Measurements from ENCODE around the gene SLC7A7.

GRCh38 chr14:22848351-22849164 lies 33.3 kb upstream of the SLC7A7 start:
- TF ChIP-seq, protein P1, sequence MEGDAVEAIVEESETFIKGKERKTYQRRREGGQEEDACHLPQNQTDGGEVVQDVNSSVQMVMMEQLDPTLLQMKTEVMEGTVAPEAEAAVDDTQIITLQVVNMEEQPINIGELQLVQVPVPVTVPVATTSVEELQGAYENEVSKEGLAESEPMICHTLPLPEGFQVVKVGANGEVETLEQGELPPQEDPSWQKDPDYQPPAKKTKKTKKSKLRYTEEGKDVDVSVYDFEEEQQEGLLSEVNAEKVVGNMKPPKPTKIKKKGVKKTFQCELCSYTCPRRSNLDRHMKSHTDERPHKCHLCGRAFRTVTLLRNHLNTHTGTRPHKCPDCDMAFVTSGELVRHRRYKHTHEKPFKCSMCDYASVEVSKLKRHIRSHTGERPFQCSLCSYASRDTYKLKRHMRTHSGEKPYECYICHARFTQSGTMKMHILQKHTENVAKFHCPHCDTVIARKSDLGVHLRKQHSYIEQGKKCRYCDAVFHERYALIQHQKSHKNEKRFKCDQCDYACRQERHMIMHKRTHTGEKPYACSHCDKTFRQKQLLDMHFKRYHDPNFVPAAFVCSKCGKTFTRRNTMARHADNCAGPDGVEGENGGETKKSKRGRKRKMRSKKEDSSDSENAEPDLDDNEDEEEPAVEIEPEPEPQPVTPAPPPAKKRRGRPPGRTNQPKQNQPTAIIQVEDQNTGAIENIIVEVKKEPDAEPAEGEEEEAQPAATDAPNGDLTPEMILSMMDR (conservative IDR thresholded peaks at IDR 0.05; ENCODE audit: low read depth in 2 of 2), result no peak
- TF ChIP-seq EZH2 (IDR thresholded peaks at IDR 0.05; ENCODE audit: low read depth, unreplicated experiment), result no peak
- TF ChIP-seq, protein P2, sequence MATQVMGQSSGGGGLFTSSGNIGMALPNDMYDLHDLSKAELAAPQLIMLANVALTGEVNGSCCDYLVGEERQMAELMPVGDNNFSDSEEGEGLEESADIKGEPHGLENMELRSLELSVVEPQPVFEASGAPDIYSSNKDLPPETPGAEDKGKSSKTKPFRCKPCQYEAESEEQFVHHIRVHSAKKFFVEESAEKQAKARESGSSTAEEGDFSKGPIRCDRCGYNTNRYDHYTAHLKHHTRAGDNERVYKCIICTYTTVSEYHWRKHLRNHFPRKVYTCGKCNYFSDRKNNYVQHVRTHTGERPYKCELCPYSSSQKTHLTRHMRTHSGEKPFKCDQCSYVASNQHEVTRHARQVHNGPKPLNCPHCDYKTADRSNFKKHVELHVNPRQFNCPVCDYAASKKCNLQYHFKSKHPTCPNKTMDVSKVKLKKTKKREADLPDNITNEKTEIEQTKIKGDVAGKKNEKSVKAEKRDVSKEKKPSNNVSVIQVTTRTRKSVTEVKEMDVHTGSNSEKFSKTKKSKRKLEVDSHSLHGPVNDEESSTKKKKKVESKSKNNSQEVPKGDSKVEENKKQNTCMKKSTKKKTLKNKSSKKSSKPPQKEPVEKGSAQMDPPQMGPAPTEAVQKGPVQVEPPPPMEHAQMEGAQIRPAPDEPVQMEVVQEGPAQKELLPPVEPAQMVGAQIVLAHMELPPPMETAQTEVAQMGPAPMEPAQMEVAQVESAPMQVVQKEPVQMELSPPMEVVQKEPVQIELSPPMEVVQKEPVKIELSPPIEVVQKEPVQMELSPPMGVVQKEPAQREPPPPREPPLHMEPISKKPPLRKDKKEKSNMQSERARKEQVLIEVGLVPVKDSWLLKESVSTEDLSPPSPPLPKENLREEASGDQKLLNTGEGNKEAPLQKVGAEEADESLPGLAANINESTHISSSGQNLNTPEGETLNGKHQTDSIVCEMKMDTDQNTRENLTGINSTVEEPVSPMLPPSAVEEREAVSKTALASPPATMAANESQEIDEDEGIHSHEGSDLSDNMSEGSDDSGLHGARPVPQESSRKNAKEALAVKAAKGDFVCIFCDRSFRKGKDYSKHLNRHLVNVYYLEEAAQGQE (IDR thresholded peaks at IDR 0.05; ENCODE audit: unreplicated experiment), result no peak
- TF ChIP-seq POLR2AphosphoS5 (IDR thresholded peaks at IDR 0.05; ENCODE audit: low read depth), result no peak
- TF ChIP-seq, protein P3, sequence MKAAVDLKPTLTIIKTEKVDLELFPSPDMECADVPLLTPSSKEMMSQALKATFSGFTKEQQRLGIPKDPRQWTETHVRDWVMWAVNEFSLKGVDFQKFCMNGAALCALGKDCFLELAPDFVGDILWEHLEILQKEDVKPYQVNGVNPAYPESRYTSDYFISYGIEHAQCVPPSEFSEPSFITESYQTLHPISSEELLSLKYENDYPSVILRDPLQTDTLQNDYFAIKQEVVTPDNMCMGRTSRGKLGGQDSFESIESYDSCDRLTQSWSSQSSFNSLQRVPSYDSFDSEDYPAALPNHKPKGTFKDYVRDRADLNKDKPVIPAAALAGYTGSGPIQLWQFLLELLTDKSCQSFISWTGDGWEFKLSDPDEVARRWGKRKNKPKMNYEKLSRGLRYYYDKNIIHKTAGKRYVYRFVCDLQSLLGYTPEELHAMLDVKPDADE (IDR thresholded peaks at IDR 0.05), result no peak
- no peak for TF ChIP-seq CREB1 (CRISPR knock-in tag; IDR thresholded peaks at IDR 0.05; ENCODE audit: low read depth)
- no peak for TF ChIP-seq JUNB (IDR thresholded peaks at IDR 0.05; ENCODE audit: unreplicated experiment)
